Mesendoderm (in vitro differentiated cells): ENCODE measurements around the gene CDC14B.

Experiments
- DNase-seq: peaks from one replicate; pipeline ENCODE4 v3.0.0; 2013
- H2AK5ac ChIP-seq: 2 replicates; pipeline ENCODE4 v1.6.1; 2013; ENCODE audit warnings: low read length, inconsistent platforms
- H2BK120ac ChIP-seq: 2 replicates; pipeline ENCODE4 v1.6.1; 2013; ENCODE audit warnings: low read depth, mild to moderate bottlenecking, low read length, moderate library complexity, mixed read lengths
- H2BK15ac ChIP-seq: replicated peaks from 2 replicates; pipeline ENCODE4 v1.6.1; 2013; ENCODE audit warnings: low read depth, mild to moderate bottlenecking, moderate library complexity
- H2BK5ac ChIP-seq: 2 replicates; pipeline ENCODE4 v1.6.1; 2013; ENCODE audit warnings: low read length, inconsistent platforms
- H3K18ac ChIP-seq: 2 replicates; pipeline ENCODE4 v1.6.1; 2013; ENCODE audit warnings: mild to moderate bottlenecking, low read length, mixed read lengths
- H3K23ac ChIP-seq: one replicate; pipeline ENCODE4 v1.6.1; 2013; ENCODE audit warnings: low read length
- H3K27ac ChIP-seq: 2 replicates; pipeline ENCODE4 v1.5.1; 2013; ENCODE audit warnings: low read depth, mild to moderate bottlenecking, inconsistent platforms, low read length, moderate library complexity
- H3K27me3 ChIP-seq: 2 replicates; pipeline ENCODE4 v1.6.1; 2013; ENCODE audit warnings: low read length, control low read depth, mild to moderate bottlenecking, inconsistent platforms; ENCODE audit not compliant: insufficient read depth, poor library complexity
- H3K36me3 ChIP-seq: 2 replicates; pipeline ENCODE4 v1.6.1; 2013; ENCODE audit warnings: low read length, inconsistent platforms; ENCODE audit not compliant: control insufficient read depth, insufficient read depth
- H3K4ac ChIP-seq: one replicate; pipeline ENCODE4 v1.6.1; 2013; ENCODE audit warnings: low read depth, mild to moderate bottlenecking, low read length, moderate library complexity
- H3K4me1 ChIP-seq: 2 replicates; pipeline ENCODE4 v1.6.1; 2013; ENCODE audit warnings: low read depth, low read length, inconsistent platforms; ENCODE audit not compliant: control insufficient read depth
- H3K4me2 ChIP-seq: 2 replicates; pipeline ENCODE4 v1.6.1; 2013; ENCODE audit warnings: low read length
- H3K4me3 ChIP-seq: 2 replicates; pipeline ENCODE4 v1.5.1; 2013; ENCODE audit warnings: mild to moderate bottlenecking, low read length
- H3K56ac ChIP-seq: one replicate; pipeline ENCODE4 v1.6.1; 2013; ENCODE audit warnings: low read length
- H3K79me1 ChIP-seq: 2 replicates; pipeline ENCODE4 v1.6.1; 2013; ENCODE audit warnings: low read length, inconsistent platforms
- H3K79me2 ChIP-seq: 2 replicates; pipeline ENCODE4 v1.6.1; 2013; ENCODE audit warnings: mild to moderate bottlenecking, low read length; ENCODE audit not compliant: control insufficient read depth, insufficient read depth
- H3K9ac ChIP-seq: 2 replicates; pipeline ENCODE4 v1.6.1; 2013; ENCODE audit warnings: low read length, inconsistent platforms
- H4K5ac ChIP-seq: one replicate; pipeline ENCODE4 v1.6.1; 2013; ENCODE audit warnings: low read length
- H4K8ac ChIP-seq: one replicate; pipeline ENCODE4 v1.6.1; 2013; ENCODE audit warnings: low read depth, mild to moderate bottlenecking, control low read depth, low read length, moderate library complexity
- WGBS: extraction: QIAGEN DNeasy Blood & Tissue Kit; methylation state at CpG from one replicate; pipeline ENCODE4 v1.1.7; 2013; ENCODE audit warnings: low lambda C conversion rate, missing lambda C conversion rate; ENCODE audit not compliant: insufficient coverage; ENCODE audit errors: extremely low coverage; 5-methylcytosine and 5-hydroxymethylcytosine counted together

CDC14B gene

DNA sequence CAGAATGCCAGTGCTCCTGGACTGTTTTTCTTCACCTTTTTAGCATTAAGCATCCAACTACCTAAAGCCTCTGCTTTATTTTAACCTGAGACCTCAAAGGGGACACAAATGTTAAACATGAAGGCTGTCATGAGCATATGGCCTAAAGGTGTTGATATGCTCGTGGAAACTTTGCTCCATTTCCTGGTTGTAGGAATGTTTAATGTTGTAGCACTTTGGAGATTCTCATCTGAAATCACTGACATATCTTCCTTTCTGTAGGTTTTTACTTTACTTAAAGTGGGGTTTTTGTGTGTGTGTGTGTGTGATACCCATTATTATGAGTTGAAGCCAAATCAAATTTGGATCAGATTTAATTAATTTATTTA is 132.6 kb downstream of the CDC14B start:
- no peak for DNase-seq
- Histone ChIP-seq H3K27ac (no peak overlapping the region), H3K4me3 (no peak overlapping the region), H2BK15ac (no peak overlapping the region), H2BK120ac (no peak overlapping the region), H3K9ac (no peak overlapping the region), H3K18ac (no peak overlapping the region), H4K8ac (no peak overlapping the region), H3K27me3 (no peaks in the 10 kb centered on the region), H2BK5ac (no peak overlapping the region), H3K4me1 (no peaks in the 10 kb centered on the region), H3K4ac (no peak overlapping the region), H3K79me1 (no peaks in the 10 kb centered on the region), H3K56ac (no peak overlapping the region), H4K5ac (no peak overlapping the region), H3K23ac (no peak overlapping the region), H3K79me2 (no peaks in the 10 kb centered on the region), H3K4me2 (no peak overlapping the region), H3K36me3 (peaks cover 9% of the 10 kb centered on the region), H2AK5ac (no peak overlapping the region)
- no CpG with 5 or more reads among the region's 1 CpG for WGBS

DNA sequence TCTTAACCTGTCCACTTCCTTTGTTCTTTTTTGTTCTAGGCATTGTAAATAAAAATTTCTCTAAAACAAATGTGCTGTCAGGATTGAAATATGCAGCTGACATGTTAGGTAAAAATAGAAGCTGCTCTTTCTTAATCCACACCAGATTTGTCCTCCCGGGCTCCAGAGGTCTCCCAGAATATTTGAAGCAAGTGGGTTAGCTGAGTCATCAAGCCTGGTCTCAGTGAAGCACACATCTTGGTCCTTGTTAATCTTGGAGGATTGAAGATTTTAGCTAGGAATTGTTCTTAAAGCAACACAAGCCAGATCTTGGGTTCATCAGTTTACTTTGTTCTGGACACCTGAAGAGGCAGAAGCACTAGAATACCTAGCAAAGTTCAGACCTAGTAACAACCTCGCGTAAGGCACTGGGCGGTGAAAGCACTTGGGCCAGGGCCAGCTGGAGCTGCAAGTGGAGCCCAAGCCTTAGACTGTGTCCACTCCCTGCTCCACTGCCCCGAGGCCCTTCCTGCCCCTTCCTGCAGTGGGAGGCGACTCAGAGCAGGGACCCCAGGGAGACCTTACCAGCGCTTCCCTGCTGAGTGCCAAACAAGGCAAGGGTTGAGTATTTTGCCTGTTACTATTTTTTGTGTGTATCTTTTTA is 133.1 kb downstream of the CDC14B start:
- no peaks in the 10 kb centered on the region for H3K79me2 ChIP-seq
- no peak overlapping the region for H2BK5ac ChIP-seq
- no peaks in the 10 kb centered on the region for H3K4me1 ChIP-seq
- H3K18ac ChIP-seq: no peak overlapping the region
- no peak overlapping the region for H2BK120ac ChIP-seq
- WGBS: no CpG with 5 or more reads among the region's 7 CpGs
- H3K27me3 ChIP-seq: no peaks in the 10 kb centered on the region
- H3K4ac ChIP-seq: no peak overlapping the region
- no peak overlapping the region for H2AK5ac ChIP-seq
- H4K5ac ChIP-seq: no peak overlapping the region
- no peak overlapping the region for H2BK15ac ChIP-seq
- no peak overlapping the region for H3K4me3 ChIP-seq
- H4K8ac ChIP-seq: no peak overlapping the region
- no peak overlapping the region for H3K23ac ChIP-seq
- no peak for DNase-seq
- H3K27ac ChIP-seq: no peak overlapping the region
- H3K4me2 ChIP-seq: no peak overlapping the region
- H3K56ac ChIP-seq: no peak overlapping the region
- peaks cover 6% of the 10 kb centered on the region for H3K36me3 ChIP-seq
- no peak overlapping the region for H3K9ac ChIP-seq
- H3K79me1 ChIP-seq: no peaks in the 10 kb centered on the region

DNA sequence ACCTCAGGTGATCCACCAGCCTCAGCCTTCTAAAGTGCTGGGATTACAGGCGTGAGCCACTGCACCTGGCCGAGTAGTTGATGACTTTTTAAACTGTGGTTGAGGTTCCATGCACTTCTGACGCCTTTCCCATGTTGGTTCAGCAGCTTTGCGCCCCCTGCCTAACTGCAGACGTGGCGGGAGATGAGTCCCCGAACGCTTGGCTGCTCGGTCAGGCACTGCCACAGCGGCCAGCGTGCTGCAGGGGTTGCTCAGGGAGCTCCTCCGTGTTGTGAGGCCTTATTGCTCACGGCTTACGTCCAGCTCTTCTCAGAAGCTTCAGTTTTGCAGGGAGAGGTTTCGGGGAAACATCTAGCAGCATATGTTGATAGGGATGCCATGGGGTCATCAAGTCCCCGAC is 134.4 kb downstream of the CDC14B start:
- H3K79me1 ChIP-seq: no peaks in the 10 kb centered on the region
- H2AK5ac ChIP-seq: no peak overlapping the region
- no peak for DNase-seq
- no peak overlapping the region for H3K4me2 ChIP-seq
- H3K56ac ChIP-seq: no peak overlapping the region
- H3K27ac ChIP-seq: no peak overlapping the region
- H3K9ac ChIP-seq: no peak overlapping the region
- no CpG with 5 or more reads among the region's 16 CpGs for WGBS
- no peaks in the 10 kb centered on the region for H3K79me2 ChIP-seq
- H3K36me3 ChIP-seq: peaks cover 3% of the 10 kb centered on the region
- no peak overlapping the region for H3K23ac ChIP-seq
- no peaks in the 10 kb centered on the region for H3K27me3 ChIP-seq
- H2BK5ac ChIP-seq: no peak overlapping the region
- H4K8ac ChIP-seq: no peak overlapping the region
- H2BK120ac ChIP-seq: no peak overlapping the region
- no peak overlapping the region for H3K4ac ChIP-seq
- no peak overlapping the region for H3K4me3 ChIP-seq
- no peak overlapping the region for H3K18ac ChIP-seq
- no peaks in the 10 kb centered on the region for H3K4me1 ChIP-seq
- H4K5ac ChIP-seq: no peak overlapping the region
- no peak overlapping the region for H2BK15ac ChIP-seq

DNA sequence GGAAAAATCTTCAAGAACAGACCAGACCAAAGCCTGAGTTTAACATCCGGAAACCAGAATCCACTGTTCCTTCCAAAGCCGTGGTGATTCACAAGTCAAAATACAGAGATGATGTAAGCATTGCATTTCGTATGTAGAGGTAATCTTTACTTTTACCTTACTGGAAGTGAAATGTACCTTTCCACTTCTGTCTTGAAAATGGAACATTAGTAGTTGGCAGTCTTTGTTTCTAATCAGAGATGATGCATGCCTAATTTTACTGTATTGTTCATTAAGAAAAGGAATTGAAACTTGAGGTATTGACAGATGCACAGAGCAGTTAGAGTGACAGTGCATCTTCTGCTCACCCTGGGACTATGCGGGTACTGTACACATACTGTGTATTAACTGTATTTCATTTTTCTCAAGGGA is 135.1 kb downstream of the CDC14B start:
- Histone ChIP-seq H3K18ac (no peak overlapping the region), H3K4ac (no peak overlapping the region), H2BK120ac (no peak overlapping the region), H2AK5ac (no peak overlapping the region), H3K27ac (no peak overlapping the region), H3K4me2 (no peak overlapping the region), H3K56ac (no peak overlapping the region), H3K79me1 (no peaks in the 10 kb centered on the region), H3K4me1 (no peaks in the 10 kb centered on the region), H3K9ac (no peak overlapping the region), H3K79me2 (no peaks in the 10 kb centered on the region), H4K5ac (no peak overlapping the region), H3K36me3 (peaks cover 3% of the 10 kb centered on the region), H3K23ac (no peak overlapping the region), H2BK5ac (no peak overlapping the region), H3K4me3 (no peak overlapping the region), H3K27me3 (no peaks in the 10 kb centered on the region), H4K8ac (no peak overlapping the region), H2BK15ac (no peak overlapping the region)
- no CpG with 5 or more reads among the region's 4 CpGs for WGBS
- DNase-seq: no peak

DNA sequence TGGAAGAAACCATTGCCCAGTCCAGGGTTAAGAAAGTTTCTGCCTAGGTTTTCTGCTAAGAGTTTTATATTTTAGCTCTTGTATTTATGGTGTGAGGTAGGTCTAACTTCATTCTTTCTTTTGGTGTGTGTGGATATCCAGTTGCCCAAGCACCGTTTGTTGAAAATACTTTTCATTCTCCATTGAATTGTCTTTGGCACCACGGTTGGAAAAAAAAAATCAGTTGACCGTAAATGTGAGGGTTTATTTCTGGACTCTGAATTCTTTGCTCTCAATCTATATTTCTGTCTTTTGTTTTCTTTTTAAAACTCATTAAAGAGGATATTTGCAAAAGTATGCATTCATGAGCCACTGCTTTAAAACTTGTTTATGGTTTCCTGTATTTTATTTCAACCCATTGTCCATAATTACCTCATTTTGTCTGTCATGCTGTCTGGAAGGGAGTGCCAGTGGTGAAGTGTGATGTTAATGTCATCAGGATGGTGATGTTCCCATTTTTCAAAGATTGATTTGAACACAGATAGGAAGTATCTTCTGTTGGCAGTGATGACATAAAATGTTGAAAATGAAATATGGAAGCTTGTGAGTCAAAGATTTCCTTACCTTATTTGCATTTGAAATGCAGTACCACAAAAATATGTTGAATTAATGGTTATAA is 135.8 kb downstream of the CDC14B start:
- no peak overlapping the region for H3K4ac ChIP-seq
- no peak overlapping the region for H3K18ac ChIP-seq
- WGBS: no CpG with 5 or more reads among the region's 3 CpGs
- no peak overlapping the region for H4K5ac ChIP-seq
- H3K23ac ChIP-seq: no peak overlapping the region
- no peaks in the 10 kb centered on the region for H3K79me1 ChIP-seq
- no peak overlapping the region for H3K4me3 ChIP-seq
- DNase-seq: no peak
- H2BK120ac ChIP-seq: no peak overlapping the region
- no peak overlapping the region for H3K9ac ChIP-seq
- H3K56ac ChIP-seq: no peak overlapping the region
- no peak overlapping the region for H3K4me2 ChIP-seq
- H3K27me3 ChIP-seq: no peaks in the 10 kb centered on the region
- no peaks in the 10 kb centered on the region for H3K4me1 ChIP-seq
- no peak overlapping the region for H4K8ac ChIP-seq
- no peak overlapping the region for H2BK15ac ChIP-seq
- H3K36me3 ChIP-seq: peaks cover 3% of the 10 kb centered on the region
- H2AK5ac ChIP-seq: no peak overlapping the region
- H2BK5ac ChIP-seq: no peak overlapping the region
- no peak overlapping the region for H3K27ac ChIP-seq
- no peaks in the 10 kb centered on the region for H3K79me2 ChIP-seq

DNA sequence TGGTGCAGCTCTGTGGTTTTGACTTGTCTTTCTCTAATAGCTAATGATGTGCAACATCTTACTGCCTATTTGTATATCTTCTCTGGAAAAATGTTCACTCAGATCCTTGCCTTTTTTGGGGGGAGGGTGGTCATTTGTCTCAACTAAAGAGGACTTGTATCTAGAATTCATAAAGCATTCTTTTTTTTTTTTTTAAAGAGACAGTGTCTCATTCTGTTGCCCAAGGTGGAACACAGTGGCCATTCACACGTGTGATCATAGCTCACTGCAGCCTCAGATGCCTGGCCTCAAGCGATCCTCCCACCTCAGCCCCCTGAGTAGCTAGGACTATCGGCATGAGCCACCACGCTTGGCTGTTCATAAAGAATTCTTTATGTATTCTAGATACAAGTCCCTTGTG is 136.4 kb downstream of the CDC14B start:
- Histone ChIP-seq H3K9ac (no peak overlapping the region), H3K79me1 (no peaks in the 10 kb centered on the region), H3K23ac (no peak overlapping the region), H3K4me3 (no peak overlapping the region), H3K18ac (no peak overlapping the region), H3K4me1 (no peaks in the 10 kb centered on the region), H3K27ac (no peak overlapping the region), H2BK15ac (no peak overlapping the region), H3K27me3 (no peaks in the 10 kb centered on the region), H3K36me3 (peaks cover 2% of the 10 kb centered on the region), H2AK5ac (no peak overlapping the region), H4K5ac (no peak overlapping the region), H3K56ac (no peak overlapping the region), H2BK5ac (no peak overlapping the region), H3K79me2 (no peaks in the 10 kb centered on the region), H3K4ac (no peak overlapping the region), H4K8ac (no peak overlapping the region), H3K4me2 (no peak overlapping the region), H2BK120ac (no peak overlapping the region)
- WGBS: no CpG with 5 or more reads among the region's 4 CpGs
- DNase-seq: no peak
